Measurements from ENCODE around the gene SPAG6.

Gene SPAG6

GRCh38 chr10:22464966-22465629 lies 119.8 kb downstream of the SPAG6 start:
- DNase-seq, result no peak

- no peak for DNase-seq
These were observed 121.6 kb downstream of the SPAG6 start for GRCh38 chr10:22466763-22467334.

Measured in KG1 (cell line).